Stimulated activated CD8-positive, alpha-beta memory T cell treated with anti-CD3 and anti-CD28 coated beads, Interleukin-4, amount 100 ng/mL, for 24 hours (primary cell): Measurements from ENCODE around the gene ZMYND8.

Source experiments
- DNase-seq: peaks from one replicate; pipeline ENCODE4 v3.0.0-alpha.2; 2020; ENCODE audit warnings: low read depth

Gene ZMYND8

DNA sequence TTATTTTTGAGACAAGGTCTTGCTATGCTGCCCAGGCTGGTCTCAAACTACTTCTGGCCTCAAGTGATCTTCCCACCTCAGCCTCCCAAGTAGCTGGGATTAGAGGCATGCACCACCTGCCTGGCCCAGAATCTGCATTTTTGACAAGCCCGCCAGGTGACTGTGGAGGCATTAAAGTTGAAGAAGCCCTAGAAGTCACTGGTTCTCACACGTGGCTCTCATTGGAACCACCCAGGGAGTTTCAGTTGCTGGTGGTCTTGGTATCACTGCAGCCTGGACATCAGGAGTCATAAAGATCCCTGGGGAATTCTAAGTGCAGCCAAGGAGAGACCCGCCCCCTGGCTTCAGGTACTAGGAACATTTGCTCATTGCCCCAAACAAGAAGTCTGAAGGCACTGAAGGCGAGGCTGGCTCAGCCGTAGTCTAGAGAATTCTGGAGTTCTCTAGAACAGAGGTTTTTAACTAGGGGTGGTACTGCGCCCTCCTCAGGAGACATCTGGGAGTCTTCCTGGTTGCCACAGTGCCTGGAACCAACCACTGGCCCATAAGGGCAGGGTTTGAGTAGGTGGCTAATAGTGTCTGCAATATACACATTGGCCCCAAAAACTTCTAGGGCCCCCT lies 182.8 kb downstream of the ZMYND8 start:
- no peak for DNase-seq

DNA sequence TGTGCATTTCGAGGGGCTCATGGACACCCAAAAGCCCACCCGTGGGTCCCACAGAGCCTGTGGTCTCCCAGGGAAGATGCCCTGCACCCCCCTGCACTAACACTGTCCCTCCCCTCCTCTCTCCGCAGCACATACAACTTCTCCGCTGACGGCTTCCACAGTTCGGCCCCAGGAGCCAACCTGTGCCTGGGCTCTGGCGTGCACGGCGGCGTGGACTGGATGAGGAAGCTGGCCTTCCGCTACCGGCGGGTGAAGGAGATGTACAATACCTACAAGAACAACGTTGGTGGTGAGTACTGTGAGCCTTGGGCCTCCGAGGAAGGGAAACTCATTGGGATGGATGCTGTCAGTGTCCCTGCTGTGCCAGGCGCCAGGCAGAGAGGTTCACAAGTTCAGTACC lies 183.9 kb downstream of the ZMYND8 start:
- no peak for DNase-seq

DNA sequence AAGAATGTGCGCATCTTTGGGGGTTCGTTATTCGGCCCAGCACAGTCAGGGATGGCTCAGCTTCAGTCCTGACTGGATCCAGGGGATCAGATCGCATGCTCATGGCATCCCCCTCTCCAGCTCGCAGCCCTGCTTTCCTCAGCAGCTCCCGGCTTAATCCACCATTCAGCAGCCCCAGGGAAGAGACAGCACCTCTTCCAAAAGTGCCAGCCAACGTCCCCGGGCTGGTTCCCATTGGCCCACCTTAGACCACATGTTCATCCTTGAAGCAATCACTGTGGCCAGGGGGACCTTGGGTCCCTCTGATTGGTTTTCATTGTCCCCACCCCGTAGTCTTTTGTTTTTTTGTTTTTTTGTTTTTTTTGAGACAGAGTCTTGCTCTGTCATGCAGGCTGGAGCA lies 188.7 kb downstream of the ZMYND8 start:
- DNase-seq: no peak

DNA sequence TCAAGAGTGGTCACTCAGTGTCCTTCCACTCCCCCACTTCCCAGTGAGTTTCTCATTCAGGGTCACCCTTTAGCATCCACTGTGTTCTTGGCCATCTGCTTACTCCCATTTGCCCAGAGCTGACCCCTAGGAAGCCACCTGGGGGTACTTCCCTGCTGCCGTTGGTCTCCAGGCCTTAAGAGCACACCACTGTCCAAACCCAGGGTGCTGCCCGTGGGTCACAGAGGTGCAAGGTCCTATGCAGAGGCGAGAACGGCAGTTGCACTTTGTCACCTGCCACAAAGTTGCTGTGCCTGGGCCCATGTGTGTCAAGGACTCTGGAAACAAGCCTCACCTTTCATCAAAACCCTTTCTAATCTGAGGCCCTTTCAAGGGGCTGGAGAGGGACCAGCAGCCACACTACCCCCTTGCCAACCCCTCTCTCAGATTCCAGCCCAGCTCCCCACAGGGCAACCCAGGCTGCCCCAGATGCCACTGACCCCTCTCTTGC lies 191.1 kb downstream of the ZMYND8 start:
- no peak for DNase-seq

DNA sequence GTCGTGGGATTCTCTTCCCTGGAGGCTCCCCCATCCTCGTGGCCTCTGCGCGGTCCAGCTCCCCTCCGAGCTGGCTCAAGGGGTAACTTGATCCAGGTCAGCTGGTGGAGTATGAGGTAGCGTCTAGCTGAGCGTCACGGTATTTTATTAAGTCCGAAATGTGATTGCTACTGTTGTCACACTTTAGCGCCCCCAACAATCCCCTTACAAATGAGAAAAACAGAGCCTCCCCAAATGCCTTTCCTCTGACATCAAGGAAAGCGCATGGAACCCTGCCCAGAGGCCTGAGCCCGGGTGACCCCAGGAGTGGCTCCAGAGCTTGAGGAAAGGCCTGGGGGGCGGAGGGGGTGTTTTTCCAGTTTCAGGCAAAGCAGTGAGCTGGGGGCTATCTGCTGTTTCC lies 192.4 kb downstream of the ZMYND8 start:
- DNase-seq: no peak

DNA sequence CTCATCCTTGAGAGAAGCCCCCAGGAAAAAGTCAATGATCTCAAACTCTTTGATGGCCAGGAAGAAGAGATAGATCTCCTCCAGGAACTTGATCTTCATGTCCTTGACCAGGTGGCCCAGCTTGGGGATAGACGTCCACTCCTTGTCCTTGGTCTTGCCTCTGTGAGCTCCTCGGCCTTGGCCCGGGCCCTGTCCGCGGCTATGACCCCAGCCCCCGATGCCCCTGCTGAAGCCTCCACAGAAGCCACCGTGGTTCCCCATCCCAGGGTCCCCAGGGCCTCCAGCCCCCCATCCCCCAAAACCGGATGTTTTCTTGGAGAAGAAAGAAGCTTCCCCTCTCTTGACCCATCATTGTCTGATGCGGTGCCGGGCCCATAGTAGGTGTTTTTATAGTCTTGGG lies 195.1 kb downstream of the ZMYND8 start:
- DNase-seq: no peak

DNA sequence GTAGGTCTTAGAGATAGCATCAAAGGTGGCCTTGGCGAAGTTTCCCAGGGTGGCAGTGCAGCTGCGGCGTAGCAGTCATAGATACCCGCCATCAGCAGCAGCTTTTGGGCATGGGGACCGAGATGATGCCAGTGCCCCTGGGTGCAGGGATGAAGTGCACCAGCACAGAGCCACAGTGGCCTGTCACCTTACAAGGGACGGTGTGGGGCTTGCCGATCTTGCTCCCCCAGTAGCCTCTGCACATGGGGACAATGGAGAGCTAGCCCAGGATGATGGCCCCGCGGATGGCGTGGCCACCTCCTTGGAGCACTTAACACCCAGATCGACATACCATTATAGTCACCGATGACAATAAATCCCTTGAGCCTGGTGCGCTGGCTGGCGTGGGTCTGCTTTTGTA lies 195.5 kb downstream of the ZMYND8 start:
- no peak for DNase-seq

DNA sequence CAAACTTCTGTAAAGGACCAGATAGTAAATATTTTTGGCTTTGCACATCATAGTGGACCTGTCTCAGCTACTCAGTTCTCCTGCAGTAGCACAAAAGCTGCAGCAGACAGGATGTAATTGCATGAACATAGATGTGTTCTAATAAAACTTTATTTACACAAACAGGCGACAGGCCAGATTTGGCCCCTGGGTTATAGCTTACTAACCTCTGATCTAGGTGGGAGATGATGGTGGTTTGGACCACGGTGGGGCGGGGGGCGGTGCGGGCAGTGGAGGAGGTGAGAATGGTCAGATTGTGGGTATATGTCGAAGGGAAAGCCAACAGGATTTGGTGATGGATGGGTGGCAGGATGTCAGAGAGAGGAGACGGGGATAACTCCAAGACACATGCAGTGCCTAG lies 196.3 kb downstream of the ZMYND8 start:
- no peak for DNase-seq
